ENCODE results near the gene TM2D1.

- TF ChIP-seq CTCF (IDR thresholded peaks at IDR 0.05; ENCODE audit: low read depth, low read length) = no peak
- TF ChIP-seq MAX (IDR thresholded peaks at IDR 0.05; ENCODE audit: low read depth, low read length) = no peak
- no peak for TF ChIP-seq POLR2A (IDR thresholded peaks at IDR 0.05; ENCODE audit: extremely low read depth, insufficient read length)
- TF ChIP-seq MYC (IDR thresholded peaks at IDR 0.05; ENCODE audit: low read depth, low read length) = no peak
Measured at GRCh38 chr1:61636814-61637213, 88.1 kb downstream of the TM2D1 start.
